T-helper 17 cell (primary cell): ENCODE results near the gene LINGO4. TPM values are rescaled to one million over a fixed set of nuclear protein-coding genes. Genes with fewer than 3 reads are reported as not detected.

Experiments
- ATAC-seq: fragments of 150-1000 bp; cut with Tn5 transposase; 2 replicates; pipeline ENCODE4 v1.10.0; 2021; ENCODE audit warnings: mild to moderate bottlenecking, moderate library complexity
- DNase-seq, 3 donors: peaks; one replicate each; pipeline versions ENCODE4 v3.0.0 to v3.0.0-alpha.2; 2020 to 2021
- H3K9me3 ChIP-seq: one replicate; pipeline ENCODE4 v1.7.0; 2013; ENCODE audit warnings: low read length, mild to moderate bottlenecking; ENCODE audit not compliant: control insufficient read depth, poor library complexity, severe bottlenecking
- H3K27ac Mint-ChIP-seq: one replicate; pipeline ENCODE4 v1.8.0; 2022; ENCODE audit warnings: mild to moderate bottlenecking, moderate library complexity, mixed read lengths
- H3K27me3 Mint-ChIP-seq: one replicate; pipeline ENCODE4 v1.8.0; 2022; ENCODE audit warnings: mixed read lengths
- H3K36me3 Mint-ChIP-seq: one replicate; pipeline ENCODE4 v1.8.0; 2022; ENCODE audit warnings: low read depth, mixed read lengths
- H3K4me1 Mint-ChIP-seq: one replicate; pipeline ENCODE4 v1.8.0; 2022; ENCODE audit warnings: mild to moderate bottlenecking, mixed read lengths
- H3K4me3 Mint-ChIP-seq: one replicate; pipeline ENCODE4 v1.8.0; 2022; ENCODE audit warnings: mild to moderate bottlenecking, moderate library complexity, mixed read lengths
- total RNA-seq, 4 donors: library from RNA in 2 of 4; stranded (reverse) in 2 of 4; gene quantifications; one replicate each; pipeline ENCODE4 v1.2.3 and lab custom pipeline; 2022 to 2026

LINGO4 gene
- total RNA-seq, 2 donors from 2014 or later = 0.77 to 1.6 TPM

DNA sequence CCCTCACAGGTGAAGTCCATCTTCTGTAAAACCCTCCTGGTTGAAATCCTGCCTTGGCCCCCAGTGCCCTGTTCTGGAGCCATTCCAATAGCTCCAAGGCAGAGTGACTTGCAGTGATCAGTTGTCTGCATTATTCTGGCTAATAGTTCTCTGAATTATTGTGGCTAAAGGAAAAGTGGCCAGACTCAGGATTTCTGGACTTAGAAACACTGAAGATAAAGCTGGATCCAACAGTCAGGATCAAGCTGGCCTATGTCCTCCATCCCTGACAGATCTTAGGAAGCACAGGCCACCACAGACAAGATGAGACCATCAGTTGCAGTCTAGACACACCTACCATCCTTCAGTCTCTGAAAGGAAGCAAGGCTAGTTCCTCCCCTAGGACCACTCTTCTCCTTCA lies 35.2 kb upstream of the LINGO4 start:
- Mint-ChIP-seq H3K36me3 (peaks cover 8% of the 10 kb centered on the region), H3K4me1 (peaks cover 51% of the 10 kb centered on the region), H3K27ac (peak overlapping the region; percentile 97), H3K27me3 (no peaks in the 10 kb centered on the region), H3K4me3 (peak overlapping the region; percentile 91)
- ATAC-seq (no peak), DNase-seq (no peak)
- no peaks in the 10 kb centered on the region for H3K9me3 ChIP-seq

GRCh38 chr1:151839457-151840403 lies 34.5 kb upstream of the LINGO4 start, which contains the start of gene C2CD4D:
Gene C2CD4D (minus strand): TSS chr1:151839820. CDS start chr1:151838989, 831 bp downstream.
- peak; percentile 67 to 74 (median 68) for DNase-seq
- H3K9me3 ChIP-seq = no peaks in the 10 kb centered on the region
- Mint-ChIP-seq H3K27me3 (no peaks in the 10 kb centered on the region), H3K36me3 (peaks cover 3% of the 10 kb centered on the region), H3K4me1 (peaks cover 47% of the 10 kb centered on the region), H3K27ac (peak within 1 kb of the TSS; percentile 97), H3K4me3 (peak within 1 kb of the TSS; percentile 91)
- ATAC-seq = peak; percentile 84

DNA sequence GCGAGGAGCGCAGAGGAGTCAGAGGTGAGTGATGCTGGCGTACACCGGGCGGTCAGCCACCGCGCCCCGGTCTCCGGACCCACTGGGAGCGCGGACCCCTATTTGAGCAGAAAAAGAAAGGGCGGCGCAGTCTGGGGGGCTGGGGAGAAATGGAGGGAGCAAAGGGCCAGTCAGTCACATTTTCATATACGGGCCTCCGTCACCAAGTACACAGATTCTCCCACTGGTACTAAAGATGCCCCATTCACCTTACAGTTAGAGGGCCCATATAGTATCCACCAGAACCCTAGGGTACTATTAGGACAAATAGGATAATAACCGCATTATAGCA lies 33.8 kb upstream of the LINGO4 start:
- H3K36me3 Mint-ChIP-seq = peaks cover 2% of the 10 kb centered on the region
- H3K9me3 ChIP-seq = no peaks in the 10 kb centered on the region
- ATAC-seq = no peak
- DNase-seq = no peak
- peak overlapping the region; percentile 97 for H3K27ac Mint-ChIP-seq
- H3K27me3 Mint-ChIP-seq = no peaks in the 10 kb centered on the region
- peaks cover 42% of the 10 kb centered on the region for H3K4me1 Mint-ChIP-seq
- peak overlapping the region; percentile 91 for H3K4me3 Mint-ChIP-seq

DNA sequence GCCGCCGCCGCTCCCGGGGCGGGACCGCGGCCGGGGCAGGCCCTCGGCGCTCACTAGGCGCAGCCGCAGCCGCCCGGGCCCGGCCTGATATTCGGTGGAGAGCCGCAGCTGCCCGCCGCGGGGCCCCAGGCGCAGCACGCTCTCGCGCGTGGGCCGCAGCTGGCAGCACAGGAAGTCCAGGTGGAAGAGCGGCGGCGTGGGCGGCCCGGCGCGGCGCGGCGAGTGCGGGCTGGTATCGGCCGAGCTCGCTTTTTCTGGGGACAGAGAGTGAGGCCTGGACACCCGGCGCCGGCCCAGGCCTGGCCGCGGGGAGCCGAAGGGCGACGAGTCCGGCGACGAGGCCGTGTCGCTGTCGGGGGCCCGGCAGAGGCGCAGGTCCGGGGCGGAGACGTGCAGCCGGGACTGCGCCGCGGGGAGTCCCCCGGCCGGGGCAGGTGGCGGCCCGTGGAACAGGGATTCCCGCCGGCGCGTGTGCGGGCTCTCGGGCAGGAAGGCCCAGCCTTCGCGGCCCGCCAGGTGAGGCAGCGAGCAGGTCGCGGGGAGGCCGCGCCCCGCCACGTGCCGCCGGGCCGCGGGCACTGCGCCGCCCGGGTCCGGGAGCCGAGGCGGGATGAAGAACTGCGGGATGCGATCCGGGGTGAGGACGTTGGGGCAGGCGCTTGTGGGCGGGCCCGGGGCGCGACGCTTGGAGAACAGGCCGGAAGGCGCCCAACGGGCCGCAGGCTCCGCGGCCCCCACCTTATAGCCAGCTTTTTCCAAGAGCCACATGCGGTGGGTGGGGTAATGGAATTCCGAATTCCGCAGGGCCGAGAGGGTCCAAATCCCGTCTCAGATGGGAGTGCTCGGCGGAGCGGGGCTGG lies 33.2 kb upstream of the LINGO4 start:
- H3K4me3 Mint-ChIP-seq = peak overlapping the region; percentile 98
- H3K36me3 Mint-ChIP-seq = peaks cover 2% of the 10 kb centered on the region
- H3K27ac Mint-ChIP-seq = peak overlapping the region; percentile 98
- DNase-seq (peak; percentile 33 to 54 (median 47)), ATAC-seq (peak; percentile 30)
- H3K9me3 ChIP-seq = no peaks in the 10 kb centered on the region
- no peaks in the 10 kb centered on the region for H3K27me3 Mint-ChIP-seq
- H3K4me1 Mint-ChIP-seq = peaks cover 48% of the 10 kb centered on the region

- peak overlapping the region; percentile 98 for H3K27ac Mint-ChIP-seq
- peaks cover 2% of the 10 kb centered on the region for H3K36me3 Mint-ChIP-seq
- H3K4me1 Mint-ChIP-seq = peaks cover 50% of the 10 kb centered on the region
- H3K9me3 ChIP-seq = no peaks in the 10 kb centered on the region
- ATAC-seq (no peak), DNase-seq (no peak)
- peak overlapping the region; percentile 98 for H3K4me3 Mint-ChIP-seq
- H3K27me3 Mint-ChIP-seq = no peaks in the 10 kb centered on the region
Observed at GRCh38 chr1:151837884-151838221, 32.6 kb upstream of the LINGO4 start.

- H3K27me3 Mint-ChIP-seq = no peaks in the 10 kb centered on the region
- no peaks in the 10 kb centered on the region for H3K9me3 ChIP-seq
- peaks cover 57% of the 10 kb centered on the region for H3K4me1 Mint-ChIP-seq
- H3K4me3 Mint-ChIP-seq = peak overlapping the region; percentile 98
- ATAC-seq (peak; percentile 12), DNase-seq (peak in 1 of 3 donors; percentile 47)
- H3K36me3 Mint-ChIP-seq = peaks cover 2% of the 10 kb centered on the region
- H3K27ac Mint-ChIP-seq = peak overlapping the region; percentile 98
Observed at GRCh38 chr1:151837197-151837596, 32.0 kb upstream of the LINGO4 start.

DNA sequence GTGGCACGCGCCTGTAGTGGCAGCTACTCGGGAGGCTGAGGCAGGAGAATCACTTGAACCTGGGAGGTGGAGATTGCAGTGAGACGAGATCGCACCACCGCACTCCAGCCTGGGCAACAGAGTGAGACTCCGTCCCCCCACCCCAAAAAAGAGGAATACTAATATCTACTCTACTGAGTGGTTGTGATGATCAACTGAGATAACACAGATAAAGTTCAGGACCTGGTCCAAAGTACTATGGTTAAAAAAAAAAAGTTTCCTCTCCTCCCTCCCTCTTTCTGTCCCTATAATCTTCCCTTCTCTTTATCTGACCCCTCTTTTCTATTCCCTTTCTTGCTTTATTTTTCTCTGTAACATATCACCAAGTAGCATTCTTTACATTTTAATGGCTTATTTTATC lies 30.4 kb upstream of the LINGO4 start:
- H3K36me3 Mint-ChIP-seq = peaks cover 2% of the 10 kb centered on the region
- peaks cover 66% of the 10 kb centered on the region for H3K4me1 Mint-ChIP-seq
- no peaks in the 10 kb centered on the region for H3K9me3 ChIP-seq
- ATAC-seq (no peak), DNase-seq (no peak)
- no peaks in the 10 kb centered on the region for H3K27me3 Mint-ChIP-seq
- H3K4me3 Mint-ChIP-seq = no peak overlapping the region
- peak overlapping the region; percentile 98 for H3K27ac Mint-ChIP-seq

DNA sequence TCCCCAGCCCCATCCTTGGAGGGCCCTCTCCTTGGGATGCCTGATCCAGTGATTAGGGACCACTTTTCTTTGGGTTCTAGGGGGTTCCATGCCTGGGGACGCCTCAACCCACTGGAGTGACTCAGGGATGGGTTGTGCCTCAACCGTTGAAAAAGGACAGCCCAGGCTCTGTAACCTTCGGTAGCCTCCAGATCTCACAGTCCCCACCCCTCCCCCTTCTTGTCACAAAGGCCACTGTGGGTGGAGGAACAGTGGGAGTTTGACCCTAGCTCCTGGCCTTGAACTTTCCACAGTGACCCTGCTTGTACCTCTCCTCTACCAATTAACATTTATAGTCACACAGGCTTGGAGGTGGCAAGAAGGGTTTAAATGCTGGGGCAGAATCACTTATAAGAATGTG lies 29.0 kb upstream of the LINGO4 start:
- no peaks in the 10 kb centered on the region for H3K9me3 ChIP-seq
- Mint-ChIP-seq H3K4me1 (peaks cover 67% of the 10 kb centered on the region), H3K27ac (peak overlapping the region; percentile 98), H3K4me3 (peak overlapping the region; percentile 91), H3K36me3 (peaks cover 2% of the 10 kb centered on the region), H3K27me3 (no peaks in the 10 kb centered on the region)
- ATAC-seq (no peak), DNase-seq (no peak)

- H3K9me3 ChIP-seq = no peaks in the 10 kb centered on the region
- no peak for DNase-seq
- Mint-ChIP-seq H3K4me3 (peak overlapping the region; percentile 97), H3K4me1 (peaks cover 74% of the 10 kb centered on the region), H3K27ac (peak overlapping the region; percentile 98), H3K27me3 (no peaks in the 10 kb centered on the region), H3K36me3 (peaks cover 2% of the 10 kb centered on the region)
- ATAC-seq = no peak
Observed at GRCh38 chr1:151833172-151833900, 28.1 kb upstream of the LINGO4 start.

DNA sequence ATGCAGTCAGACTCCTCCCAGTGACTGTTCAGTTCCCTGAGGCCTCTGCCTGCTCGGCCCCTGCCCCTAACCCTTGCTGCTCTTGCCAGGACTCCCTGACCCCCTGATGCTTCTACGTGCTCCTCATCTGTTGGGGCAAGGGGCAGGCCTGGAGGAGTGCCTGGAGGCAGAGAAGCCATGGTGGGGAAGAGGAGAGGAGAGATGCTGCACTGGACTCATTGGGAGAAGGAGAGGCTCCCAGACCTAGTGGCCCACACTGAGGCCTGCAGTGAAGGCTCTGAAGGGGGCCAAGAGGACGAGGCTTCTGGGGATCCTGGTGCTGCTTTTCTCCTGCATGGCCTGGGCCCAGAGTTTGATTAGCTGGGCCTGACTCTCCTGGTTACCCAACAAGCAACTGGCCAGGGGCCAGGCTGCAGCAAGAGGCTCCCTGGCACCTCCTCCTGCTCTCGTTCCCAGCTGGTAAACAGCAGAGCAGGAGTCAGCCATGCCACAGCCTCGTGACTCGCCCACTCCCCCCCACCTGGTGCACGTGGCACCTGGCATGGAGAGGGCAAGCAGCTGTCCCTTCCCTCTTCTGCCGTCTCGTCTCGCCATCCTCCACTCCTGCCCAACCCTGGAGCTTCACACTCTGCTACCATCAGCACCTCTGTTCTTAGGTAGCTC lies 27.2 kb upstream of the LINGO4 start:
- Mint-ChIP-seq H3K4me3 (peak overlapping the region; percentile 97), H3K27ac (peak overlapping the region; percentile 98), H3K27me3 (no peaks in the 10 kb centered on the region), H3K4me1 (peaks cover 78% of the 10 kb centered on the region), H3K36me3 (no peaks in the 10 kb centered on the region)
- DNase-seq (no peak), ATAC-seq (no peak)
- no peaks in the 10 kb centered on the region for H3K9me3 ChIP-seq

DNA sequence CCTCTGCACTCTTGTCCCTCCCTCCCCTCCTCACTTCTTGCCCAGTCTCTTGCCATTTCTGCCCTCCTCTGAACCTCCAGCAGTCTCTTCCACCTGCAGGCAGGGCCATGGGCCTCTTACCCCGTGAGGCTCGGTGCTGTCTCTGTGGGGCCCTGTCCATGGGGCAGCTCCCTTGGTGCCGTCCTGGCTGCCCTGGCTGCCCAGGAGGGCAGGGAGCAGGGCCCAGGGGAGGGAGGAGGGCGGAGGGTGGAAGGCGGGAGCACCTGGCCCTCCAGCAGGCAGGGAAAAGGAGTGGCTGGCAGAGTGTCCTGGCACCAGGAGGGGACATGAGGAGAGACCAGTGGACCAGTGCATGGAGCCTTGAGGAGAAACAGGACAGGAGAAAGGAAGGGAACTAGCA lies 26.4 kb upstream of the LINGO4 start, which contains the start of gene RORC:
Gene RORC (minus strand): TSS at position 198 of the 400 bp plus-strand sequence. CDS start 38 bp downstream, at position 160.
- peak within 1 kb of the TSS; percentile 98 for H3K27ac Mint-ChIP-seq
- H3K4me3 Mint-ChIP-seq = peak within 1 kb of the TSS; percentile 97
- DNase-seq = no peak
- no peak for ATAC-seq
- H3K36me3 Mint-ChIP-seq = no peaks in the 10 kb centered on the region
- H3K9me3 ChIP-seq = no peaks in the 10 kb centered on the region
- no peaks in the 10 kb centered on the region for H3K27me3 Mint-ChIP-seq
- H3K4me1 Mint-ChIP-seq = peaks cover 70% of the 10 kb centered on the region

- Mint-ChIP-seq H3K27me3 (no peaks in the 10 kb centered on the region), H3K36me3 (no peaks in the 10 kb centered on the region), H3K27ac (peak overlapping the region; percentile 98), H3K4me3 (peak overlapping the region; percentile 97), H3K4me1 (peaks cover 70% of the 10 kb centered on the region)
- no peaks in the 10 kb centered on the region for H3K9me3 ChIP-seq
- ATAC-seq (no peak), DNase-seq (no peak)
Observed at GRCh38 chr1:151831256-151831591, 26.0 kb upstream of the LINGO4 start.
